NCI-H82 (cell line): ENCODE data around the gene CCT2.

ENCODE experiments used
- DNase-seq: peaks from one replicate; lab custom pipeline; 2025; lab: John Stamatoyannopoulos, UW

The CCT2 gene

GRCh38 chr12:69585189-69586062 is at the start of gene CCT2:
Gene CCT2, plus strand, starts transcription at chr12:69585459. Its CDS starts 63 bp downstream, at chr12:69585522.
- peak; percentile 99 for DNase-seq

GRCh38 chr12:69540987-69541386 is 44.3 kb upstream of the CCT2 start:
- DNase-seq, result no peak

GRCh38 chr12:69544087-69544486 is 41.2 kb upstream of the CCT2 start:
- no peak for DNase-seq

- no peak for DNase-seq
Measured at GRCh38 chr12:69545081-69545480, 40.2 kb upstream of the CCT2 start.

- no peak for DNase-seq
Measured at GRCh38 chr12:69546693-69547438, 38.4 kb upstream of the CCT2 start.

- DNase-seq, result no peak
Measured at GRCh38 chr12:69548687-69549086, 36.6 kb upstream of the CCT2 start.

- no peak for DNase-seq
Measured at GRCh38 chr12:69550569-69551350, 34.5 kb upstream of the CCT2 start.

GRCh38 chr12:69553628-69554248 is 31.5 kb upstream of the CCT2 start:
- peak; percentile 66 for DNase-seq

- no peak for DNase-seq
Measured at GRCh38 chr12:69555461-69555860, 29.8 kb upstream of the CCT2 start.

GRCh38 chr12:69556383-69556782 is 28.9 kb upstream of the CCT2 start:
- no peak for DNase-seq

- no peak for DNase-seq
Measured at GRCh38 chr12:69563166-69563762, 22.0 kb upstream of the CCT2 start.

GRCh38 chr12:69566603-69567002 is 18.7 kb upstream of the CCT2 start:
- DNase-seq, result peak; percentile 6

- no peak for DNase-seq
Measured at GRCh38 chr12:69569236-69569635, 16.0 kb upstream of the CCT2 start.

GRCh38 chr12:69570000-69570516 is 15.2 kb upstream of the CCT2 start:
- DNase-seq, result no peak

- peak; percentile 85 for DNase-seq
Measured at GRCh38 chr12:69570545-69571399, 14.5 kb upstream of the CCT2 start.

GRCh38 chr12:69575346-69575745 is 9.9 kb upstream of the CCT2 start:
- DNase-seq, result no peak

- no peak for DNase-seq
Measured at GRCh38 chr12:69578283-69578682, 7.0 kb upstream of the CCT2 start.

GRCh38 chr12:69579029-69579428 is 6.2 kb upstream of the CCT2 start:
- DNase-seq, result no peak

- no peak for DNase-seq
Measured at GRCh38 chr12:69580074-69580473, 5.2 kb upstream of the CCT2 start.

- DNase-seq, result peak; percentile 44
Measured at GRCh38 chr12:69583203-69583602, 2.1 kb upstream of the CCT2 start.
